Esophagus squamous epithelium (tissue), 4 donors: Measurements from ENCODE around the gene MAP6.

Experiments used
- POLR2A ChIP-seq, 4 donors: fragments of 450-650 bp; IDR thresholded peaks; one replicate each; pipeline ENCODE4 v1.6.1; 2017; ENCODE audit warnings: antibody characterized with exemption in 4 of 4, mild to moderate bottlenecking in 4 of 4, moderate library complexity in 3 of 4
- TF ChIP-seq, protein P1 (sequence below), 6 experiments: fragments of 450-650 bp in 4 of 6; fragments of 200-600 bp in 2 of 6; sonication (generic) in 2 of 6; IDR thresholded peaks; one replicate each; pipeline ENCODE4 v1.5.1; 2016 to 2019; ENCODE audit warnings: antibody characterized with exemption in 6 of 6, mild to moderate bottlenecking in 4 of 6, moderate library complexity in 4 of 6

- TF ChIP-seq, protein P1, sequence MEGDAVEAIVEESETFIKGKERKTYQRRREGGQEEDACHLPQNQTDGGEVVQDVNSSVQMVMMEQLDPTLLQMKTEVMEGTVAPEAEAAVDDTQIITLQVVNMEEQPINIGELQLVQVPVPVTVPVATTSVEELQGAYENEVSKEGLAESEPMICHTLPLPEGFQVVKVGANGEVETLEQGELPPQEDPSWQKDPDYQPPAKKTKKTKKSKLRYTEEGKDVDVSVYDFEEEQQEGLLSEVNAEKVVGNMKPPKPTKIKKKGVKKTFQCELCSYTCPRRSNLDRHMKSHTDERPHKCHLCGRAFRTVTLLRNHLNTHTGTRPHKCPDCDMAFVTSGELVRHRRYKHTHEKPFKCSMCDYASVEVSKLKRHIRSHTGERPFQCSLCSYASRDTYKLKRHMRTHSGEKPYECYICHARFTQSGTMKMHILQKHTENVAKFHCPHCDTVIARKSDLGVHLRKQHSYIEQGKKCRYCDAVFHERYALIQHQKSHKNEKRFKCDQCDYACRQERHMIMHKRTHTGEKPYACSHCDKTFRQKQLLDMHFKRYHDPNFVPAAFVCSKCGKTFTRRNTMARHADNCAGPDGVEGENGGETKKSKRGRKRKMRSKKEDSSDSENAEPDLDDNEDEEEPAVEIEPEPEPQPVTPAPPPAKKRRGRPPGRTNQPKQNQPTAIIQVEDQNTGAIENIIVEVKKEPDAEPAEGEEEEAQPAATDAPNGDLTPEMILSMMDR (IDR thresholded peaks at IDR 0.05), result no peak
- no peak for TF ChIP-seq POLR2A (IDR thresholded peaks at IDR 0.05)
Observed at GRCh38 chr11:75700940-75701339, 32.1 kb upstream of the MAP6 start.
